ENCODE data around the gene MGLL. TPM values are rescaled to one million over a fixed set of nuclear protein-coding genes. Genes with fewer than 3 reads are reported as not detected.

Gene MGLL
- total and polyA plus RNA-seq, 4 donors: 9.4 to 277 (median 74.2) TPM

DNA sequence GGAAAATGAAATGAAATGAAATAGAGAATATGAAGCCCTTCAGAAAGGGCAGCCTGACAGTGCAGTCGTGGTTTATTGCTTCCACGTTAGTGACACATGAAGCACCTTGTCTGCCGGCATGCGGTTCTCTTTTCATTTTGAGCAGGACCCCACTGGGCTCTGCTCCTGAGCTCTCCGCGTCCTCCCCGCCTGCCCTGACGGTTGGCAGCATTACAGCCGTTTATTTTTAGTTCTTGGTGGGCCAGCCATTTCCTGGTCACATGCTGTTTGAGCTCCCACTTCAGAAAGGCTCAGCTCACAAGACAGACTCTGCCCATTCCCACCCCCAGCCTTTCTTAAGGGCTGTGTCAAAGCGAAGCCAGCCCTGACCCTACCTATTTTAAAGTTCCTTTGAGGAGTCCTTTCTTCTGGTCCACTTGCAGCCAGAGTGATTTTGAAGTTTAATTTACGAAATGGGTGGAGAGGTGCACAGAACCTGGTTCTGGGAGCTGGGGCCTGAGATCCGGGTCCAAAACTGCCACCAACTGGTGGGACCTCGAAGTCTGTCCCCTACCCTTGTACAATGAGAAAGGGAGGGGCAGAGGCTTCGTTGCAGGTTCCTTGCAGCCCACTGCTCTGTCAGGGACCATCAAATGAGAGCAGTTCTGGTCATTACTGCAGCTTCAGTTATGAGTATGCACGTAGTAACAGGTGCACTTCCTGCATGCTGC, 60.1 kb downstream of the MGLL start:
- Histone ChIP-seq H3K9ac (ENCODE audit: low read depth in 1 of 2, low read length in 2 of 2) (no peak overlapping the region), H3K4me3 (ENCODE audit: low read depth in 1 of 3, low read length in 3 of 3) (no peak overlapping the region), H3K4me1 (ENCODE audit: control insufficient read depth in 4 of 4, insufficient read depth in 4 of 4, low read length in 3 of 4) (peaks cover 4 to 28% (median 16%) of the 10 kb centered on the region in 4 donors), H3K27ac (ENCODE audit: low read depth in 1 of 2, low read length in 2 of 2) (no peak overlapping the region), H3K27me3 (ENCODE audit: control insufficient read depth in 4 of 4, insufficient read depth in 4 of 4, low read length in 3 of 4) (no peaks in the 10 kb centered on the region), H3K9me3 (ENCODE audit: control insufficient read depth in 4 of 4, low read length in 3 of 4) (no peaks in the 10 kb centered on the region), H3K36me3 (ENCODE audit: control insufficient read depth in 4 of 4, insufficient read depth in 3 of 4, low read depth in 1 of 4, low read length in 3 of 4) (peaks cover 0 to 13% (median 5%) of the 10 kb centered on the region in 4 donors)
- WGBS: 66% methylated on average over 15 of the region's 15 CpGs
- TF ChIP-seq FOXA1 (IDR thresholded peaks at IDR 0.05) (no peak), TAF1 (conservative IDR thresholded peaks at IDR 0.05) (no peak), FOXA2 (IDR thresholded peaks at IDR 0.05) (no peak), RAD21 (IDR thresholded peaks at IDR 0.05) (no peak), EGR1 (IDR thresholded peaks at IDR 0.05; ENCODE audit: low read depth in 2 of 2) (no peak), HNF4G (IDR thresholded peaks at IDR 0.05) (no peak), RXRA (IDR thresholded peaks at IDR 0.05) (no peak), GABPA (IDR thresholded peaks at IDR 0.05 in 1 of 2, conservative IDR thresholded peaks at IDR 0.05 in 1 of 2) (no peak)
- TF ChIP-seq, protein P1, sequence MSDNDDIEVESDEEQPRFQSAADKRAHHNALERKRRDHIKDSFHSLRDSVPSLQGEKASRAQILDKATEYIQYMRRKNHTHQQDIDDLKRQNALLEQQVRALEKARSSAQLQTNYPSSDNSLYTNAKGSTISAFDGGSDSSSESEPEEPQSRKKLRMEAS (IDR thresholded peaks at IDR 0.05): no peak
- TF ChIP-seq, protein P2, sequence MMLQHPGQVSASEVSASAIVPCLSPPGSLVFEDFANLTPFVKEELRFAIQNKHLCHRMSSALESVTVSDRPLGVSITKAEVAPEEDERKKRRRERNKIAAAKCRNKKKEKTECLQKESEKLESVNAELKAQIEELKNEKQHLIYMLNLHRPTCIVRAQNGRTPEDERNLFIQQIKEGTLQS (IDR thresholded peaks at IDR 0.05): no peak
- TF ChIP-seq, protein P3, sequence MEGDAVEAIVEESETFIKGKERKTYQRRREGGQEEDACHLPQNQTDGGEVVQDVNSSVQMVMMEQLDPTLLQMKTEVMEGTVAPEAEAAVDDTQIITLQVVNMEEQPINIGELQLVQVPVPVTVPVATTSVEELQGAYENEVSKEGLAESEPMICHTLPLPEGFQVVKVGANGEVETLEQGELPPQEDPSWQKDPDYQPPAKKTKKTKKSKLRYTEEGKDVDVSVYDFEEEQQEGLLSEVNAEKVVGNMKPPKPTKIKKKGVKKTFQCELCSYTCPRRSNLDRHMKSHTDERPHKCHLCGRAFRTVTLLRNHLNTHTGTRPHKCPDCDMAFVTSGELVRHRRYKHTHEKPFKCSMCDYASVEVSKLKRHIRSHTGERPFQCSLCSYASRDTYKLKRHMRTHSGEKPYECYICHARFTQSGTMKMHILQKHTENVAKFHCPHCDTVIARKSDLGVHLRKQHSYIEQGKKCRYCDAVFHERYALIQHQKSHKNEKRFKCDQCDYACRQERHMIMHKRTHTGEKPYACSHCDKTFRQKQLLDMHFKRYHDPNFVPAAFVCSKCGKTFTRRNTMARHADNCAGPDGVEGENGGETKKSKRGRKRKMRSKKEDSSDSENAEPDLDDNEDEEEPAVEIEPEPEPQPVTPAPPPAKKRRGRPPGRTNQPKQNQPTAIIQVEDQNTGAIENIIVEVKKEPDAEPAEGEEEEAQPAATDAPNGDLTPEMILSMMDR (IDR thresholded peaks at IDR 0.05; ENCODE audit: low read depth, low read length, missing input control): no peak
- TF ChIP-seq, protein P4, sequence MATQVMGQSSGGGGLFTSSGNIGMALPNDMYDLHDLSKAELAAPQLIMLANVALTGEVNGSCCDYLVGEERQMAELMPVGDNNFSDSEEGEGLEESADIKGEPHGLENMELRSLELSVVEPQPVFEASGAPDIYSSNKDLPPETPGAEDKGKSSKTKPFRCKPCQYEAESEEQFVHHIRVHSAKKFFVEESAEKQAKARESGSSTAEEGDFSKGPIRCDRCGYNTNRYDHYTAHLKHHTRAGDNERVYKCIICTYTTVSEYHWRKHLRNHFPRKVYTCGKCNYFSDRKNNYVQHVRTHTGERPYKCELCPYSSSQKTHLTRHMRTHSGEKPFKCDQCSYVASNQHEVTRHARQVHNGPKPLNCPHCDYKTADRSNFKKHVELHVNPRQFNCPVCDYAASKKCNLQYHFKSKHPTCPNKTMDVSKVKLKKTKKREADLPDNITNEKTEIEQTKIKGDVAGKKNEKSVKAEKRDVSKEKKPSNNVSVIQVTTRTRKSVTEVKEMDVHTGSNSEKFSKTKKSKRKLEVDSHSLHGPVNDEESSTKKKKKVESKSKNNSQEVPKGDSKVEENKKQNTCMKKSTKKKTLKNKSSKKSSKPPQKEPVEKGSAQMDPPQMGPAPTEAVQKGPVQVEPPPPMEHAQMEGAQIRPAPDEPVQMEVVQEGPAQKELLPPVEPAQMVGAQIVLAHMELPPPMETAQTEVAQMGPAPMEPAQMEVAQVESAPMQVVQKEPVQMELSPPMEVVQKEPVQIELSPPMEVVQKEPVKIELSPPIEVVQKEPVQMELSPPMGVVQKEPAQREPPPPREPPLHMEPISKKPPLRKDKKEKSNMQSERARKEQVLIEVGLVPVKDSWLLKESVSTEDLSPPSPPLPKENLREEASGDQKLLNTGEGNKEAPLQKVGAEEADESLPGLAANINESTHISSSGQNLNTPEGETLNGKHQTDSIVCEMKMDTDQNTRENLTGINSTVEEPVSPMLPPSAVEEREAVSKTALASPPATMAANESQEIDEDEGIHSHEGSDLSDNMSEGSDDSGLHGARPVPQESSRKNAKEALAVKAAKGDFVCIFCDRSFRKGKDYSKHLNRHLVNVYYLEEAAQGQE (IDR thresholded peaks at IDR 0.05): no peak
- TF ChIP-seq, protein P5, sequence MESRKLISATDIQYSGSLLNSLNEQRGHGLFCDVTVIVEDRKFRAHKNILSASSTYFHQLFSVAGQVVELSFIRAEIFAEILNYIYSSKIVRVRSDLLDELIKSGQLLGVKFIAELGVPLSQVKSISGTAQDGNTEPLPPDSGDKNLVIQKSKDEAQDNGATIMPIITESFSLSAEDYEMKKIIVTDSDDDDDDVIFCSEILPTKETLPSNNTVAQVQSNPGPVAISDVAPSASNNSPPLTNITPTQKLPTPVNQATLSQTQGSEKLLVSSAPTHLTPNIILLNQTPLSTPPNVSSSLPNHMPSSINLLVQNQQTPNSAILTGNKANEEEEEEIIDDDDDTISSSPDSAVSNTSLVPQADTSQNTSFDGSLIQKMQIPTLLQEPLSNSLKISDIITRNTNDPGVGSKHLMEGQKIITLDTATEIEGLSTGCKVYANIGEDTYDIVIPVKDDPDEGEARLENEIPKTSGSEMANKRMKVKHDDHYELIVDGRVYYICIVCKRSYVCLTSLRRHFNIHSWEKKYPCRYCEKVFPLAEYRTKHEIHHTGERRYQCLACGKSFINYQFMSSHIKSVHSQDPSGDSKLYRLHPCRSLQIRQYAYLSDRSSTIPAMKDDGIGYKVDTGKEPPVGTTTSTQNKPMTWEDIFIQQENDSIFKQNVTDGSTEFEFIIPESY (IDR thresholded peaks at IDR 0.05): no peak
- peak; percentile 44 for DNase-seq (ENCODE audit: low spot score)

DNA sequence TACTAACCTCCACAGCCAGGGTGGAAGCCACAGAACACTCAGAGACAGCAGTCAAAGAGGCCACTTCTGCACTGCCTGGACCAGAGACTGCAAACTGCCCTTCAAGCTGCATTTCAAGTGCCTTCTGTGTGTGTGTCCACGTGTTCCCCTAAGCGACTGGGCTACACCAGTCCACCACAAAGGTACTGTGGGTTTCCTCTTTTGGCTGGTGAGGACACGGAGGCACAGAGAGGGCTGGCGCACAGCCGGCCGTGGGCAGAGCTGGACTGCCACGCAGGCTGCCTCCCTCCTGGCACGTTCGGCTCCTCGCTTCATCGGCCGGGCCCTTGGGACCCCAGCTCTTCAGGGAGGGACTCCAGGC, 60.9 kb downstream of the MGLL start:
- no peak for DNase-seq (ENCODE audit: low spot score)
- TF ChIP-seq, protein P5 (IDR thresholded peaks at IDR 0.05): no peak
- TF ChIP-seq FOXA1 (IDR thresholded peaks at IDR 0.05) (no peak), HNF4G (IDR thresholded peaks at IDR 0.05) (no peak), SP1 (IDR thresholded peaks at IDR 0.05) (no peak)
- TF ChIP-seq, protein P3 (IDR thresholded peaks at IDR 0.05; ENCODE audit: low read depth, low read length, missing input control): no peak
- TF ChIP-seq, protein P2 (IDR thresholded peaks at IDR 0.05): no peak

More for the DNA sequence above, 60.9 kb downstream of the MGLL start:
- Histone ChIP-seq H3K9ac (ENCODE audit: low read depth in 1 of 2, low read length in 2 of 2) (no peak overlapping the region), H3K9me3 (ENCODE audit: control insufficient read depth in 4 of 4, low read length in 3 of 4) (no peaks in the 10 kb centered on the region), H3K36me3 (ENCODE audit: control insufficient read depth in 4 of 4, insufficient read depth in 3 of 4, low read depth in 1 of 4, low read length in 3 of 4) (peaks cover 0 to 13% (median 5%) of the 10 kb centered on the region in 4 donors), H3K4me1 (ENCODE audit: control insufficient read depth in 4 of 4, insufficient read depth in 4 of 4, low read length in 3 of 4) (peaks cover under 1 to 21% (median 9%) of the 10 kb centered on the region in 4 donors), H3K27ac (ENCODE audit: low read depth in 1 of 2, low read length in 2 of 2) (no peak overlapping the region), H3K27me3 (ENCODE audit: control insufficient read depth in 4 of 4, insufficient read depth in 4 of 4, low read length in 3 of 4) (no peaks in the 10 kb centered on the region), H3K4me3 (ENCODE audit: low read depth in 1 of 3, low read length in 3 of 3) (no peak overlapping the region)
- WGBS: 81% methylated on average over 12 of the region's 12 CpGs
